Fibroblast of peridontal ligament (primary cell): ENCODE measurements around the gene NCAPD2.

ENCODE experiments used
- DNase-seq: peaks from one replicate; pipeline ENCODE4 v3.0.0-alpha.2; 2010; ENCODE audit errors: extremely low read depth

NCAPD2 gene

GRCh38 chr12:6574576-6575295 lies 80.8 kb downstream of the NCAPD2 start:
- no peak for DNase-seq

GRCh38 chr12:6575648-6576047 lies 81.7 kb downstream of the NCAPD2 start:
- DNase-seq = no peak
